Right lobe of liver (tissue), 6 donors: ENCODE results near the gene PLOD1. TPM values are rescaled to one million over a fixed set of nuclear protein-coding genes. Genes with fewer than 3 reads are reported as not detected.
A peak's percentile ranks its signal among the peaks of the same experiment; 100 is the strongest.
"Not testable (repeated sequence)": the region's sequence is repeated elsewhere in the genome, so short reads cannot be mapped to it uniquely, and the experiment has no call there.

ENCODE experiments used
- ATAC-seq, 4 donors: fragments of 200-7000 bp; cut with Tn5 transposase; one replicate each; pipeline ENCODE4 v1.9.1; 2020; ENCODE audit warnings: mild to moderate bottlenecking in 4 of 4, moderate library complexity in 4 of 4
- DNase-seq, 3 donors: peaks; one replicate each; pipeline ENCODE4 v3.0.0-alpha.2; 2020
- H3K27ac ChIP-seq, 3 donors: fragments of 200-600 bp; one replicate each; pipeline ENCODE4 v1.8.0; 2022
- H3K27me3 ChIP-seq, 2 donors: fragments of 200-600 bp; one replicate each; pipeline ENCODE4 v1.8.0; 2022
- H3K36me3 ChIP-seq, 4 donors: fragments of 200-600 bp; sonication (generic) in 1 of 4; one replicate each; pipeline versions ENCODE4 v1.5.1 to v1.8.0; 2017 to 2022; ENCODE audit warnings: control low read depth in 1 of 4
- H3K4me1 ChIP-seq, 4 donors: fragments of 200-600 bp; sonication (generic) in 1 of 4; one replicate each; pipeline versions ENCODE4 v1.5.1 to v1.8.0; 2017 to 2022; ENCODE audit warnings: control low read depth in 1 of 4
- H3K4me3 ChIP-seq, 3 donors: fragments of 200-600 bp; one replicate each; pipeline ENCODE4 v1.8.0; 2022
- H3K9me3 ChIP-seq, 4 donors: fragments of 200-600 bp; sonication (generic) in 1 of 4; one replicate each; pipeline versions ENCODE4 v1.5.1 to v1.8.0; 2017 to 2022; ENCODE audit warnings: control low read depth in 1 of 4
- CTCF ChIP-seq, 4 donors: fragments of 200-600 bp in 3 of 4; fragments of 450-650 bp in 1 of 4; IDR thresholded peaks; one replicate each; pipeline versions ENCODE4 v1.5.1 to v1.8.0; 2016 to 2022; ENCODE audit warnings: antibody characterized with exemption in 4 of 4, mild to moderate bottlenecking in 2 of 4
- POLR2A ChIP-seq: fragments of 450-650 bp; IDR thresholded peaks from one replicate; pipeline ENCODE4 v1.6.1; 2017; ENCODE audit warnings: antibody characterized with exemption, mild to moderate bottlenecking
- WGBS: methylation state at CpG from one replicate; pipeline ENCODE4 v1.1.6; 2018; ENCODE audit warnings: low coverage, low lambda C conversion rate; ENCODE audit not compliant: insufficient coverage; ENCODE audit errors: missing lambda C conversion rate; 5-methylcytosine and 5-hydroxymethylcytosine counted together
- intact Hi-C, 2 donors: fragments of 100-400 bp; cut with DNase I; formaldehyde crosslinking; loops; one replicate each; pipeline versions ENCODE4 v1.11.2 to v1.14.1; 2022
- total RNA-seq, 6 experiments: library from RNA; depleted of rRNA in 2 of 6; stranded (reverse); fragments of >200 nt in 2 of 6; fragmentation: NEBNext Ultra II Directional in 3 of 6; extraction: Animal tissue kit (Norgen Biotek cat#: 25700) in 3 of 6; gene quantifications; one replicate each; pipeline versions ENCODE4 v1.1.0 to v1.2.4, GENCODE V29; 2016 to 2023
- donor health status: DM: no; HTN: yes; CAD: no.
- donor health status: DM: no; HTN: no; CAD: no.
- donor health status: DM: no; HTN: no; CAD: no.
- donor health status: DM: no; HTN: yes; CAD: no.
- donor health status: DM: no; HTN: yes; CAD: no.

The PLOD1 gene
- total RNA-seq, 6 experiments from 2014 or later, result 70.2 to 119 (median 93.8) TPM

GRCh38 chr1:11904978-11905377, 29.5 kb upstream of the PLOD1 start:
- 92% methylated on average over 5 of the region's 5 CpGs for WGBS
- Histone ChIP-seq H3K36me3 (no peaks in the 10 kb centered on the region), H3K27me3 (no peaks in the 10 kb centered on the region), H3K4me3 (no peak overlapping the region), H3K27ac (no peak overlapping the region), H3K4me1 (no peaks in the 10 kb centered on the region), H3K9me3 (no peaks in the 10 kb centered on the region)
- TF ChIP-seq POLR2A, result no peak
- TF ChIP-seq CTCF (IDR thresholded peaks at IDR 0.05), result no peak
- DNase-seq (no peak), ATAC-seq (no peak)
- intact Hi-C loops, result no loop called here

- H3K4me3 ChIP-seq, result no peak overlapping the region
- WGBS, result 34% methylated on average over 2 of the region's 10 CpGs
- no peaks in the 10 kb centered on the region for H3K36me3 ChIP-seq
- no peaks in the 10 kb centered on the region for H3K9me3 ChIP-seq
- intact Hi-C loops, result no loop called here
- H3K27me3 ChIP-seq, result no peaks in the 10 kb centered on the region
- ATAC-seq (no peak), DNase-seq (no peak)
- no peak overlapping the region for H3K27ac ChIP-seq
- H3K4me1 ChIP-seq, result no peaks in the 10 kb centered on the region
- TF ChIP-seq POLR2A (no peak), CTCF (IDR thresholded peaks at IDR 0.05) (no peak)
These were observed 27.6 kb upstream of the PLOD1 start for GRCh38 chr1:11906870-11907269.

- DNase-seq (peak; percentile 88 to 93 (median 92)), ATAC-seq (peak; percentile 81 to 90 (median 86))
- Histone ChIP-seq H3K36me3 (no peaks in the 10 kb centered on the region), H3K4me3 (no peak overlapping the region), H3K4me1 (no peaks in the 10 kb centered on the region), H3K27ac (peak overlapping the region; percentile 92 to 97 (median 96)), H3K9me3 (no peaks in the 10 kb centered on the region), H3K27me3 (no peaks in the 10 kb centered on the region)
- intact Hi-C loops, result no loop called here
- WGBS, result 8% methylated on average over 19 of the region's 19 CpGs
- TF ChIP-seq POLR2A, result no peak
- peak; percentile 81 to 93 (median 85) for TF ChIP-seq CTCF (IDR thresholded peaks at IDR 0.05)
These were observed 27.0 kb upstream of the PLOD1 start for GRCh38 chr1:11907275-11908094.

GRCh38 chr1:11908095-11908675, 26.3 kb upstream of the PLOD1 start:
- DNase-seq (peak in 1 of 3 donors; percentile 75), ATAC-seq (peak; percentile 69 to 82 (median 78))
- Histone ChIP-seq H3K27me3 (no peaks in the 10 kb centered on the region), H3K9me3 (no peaks in the 10 kb centered on the region), H3K4me1 (peaks cover 0 to 4% (median 0%) of the 10 kb centered on the region in 4 donors), H3K36me3 (no peaks in the 10 kb centered on the region), H3K27ac (peak overlapping the region; percentile 92 to 97 (median 96)), H3K4me3 (peak overlapping the region; percentile 51 to 63 (median 61))
- WGBS, result 0% methylated on average over 16 of the region's 24 CpGs
- TF ChIP-seq CTCF (IDR thresholded peaks at IDR 0.05) (no peak), POLR2A (peak; percentile 99)
- intact Hi-C loops, result no loop called here

- H3K9me3 ChIP-seq, H3K4me3 ChIP-seq, DNase-seq, H3K4me1 ChIP-seq, ATAC-seq, H3K36me3 ChIP-seq, H3K27ac ChIP-seq, H3K27me3 ChIP-seq: not testable (repeated sequence)
- 40% methylated on average over 1 of the region's 6 CpGs for WGBS
- intact Hi-C loops, result loop anchor here (10.0 kb wide), 1 partner anchor 54 kb away; no protein-coding TSS in a partner anchor
These were observed 23.6 kb upstream of the PLOD1 start for GRCh38 chr1:11910914-11911228.
